Ishikawa (cell line): ENCODE results near the gene CDS1.

Source experiments
- CEBPB ChIP-seq: IDR thresholded peaks from 2 replicates; pipeline ENCODE4 v1.6.1; 2012
- CREB1 ChIP-seq: IDR thresholded peaks from 2 replicates; pipeline ENCODE4 v1.6.1; 2012; ENCODE audit warnings: low read depth
- EGR1 ChIP-seq: IDR thresholded peaks from 2 replicates; pipeline ENCODE4 v1.6.1; 2012
- EP300 ChIP-seq: IDR thresholded peaks from 2 replicates; pipeline ENCODE4 v1.6.1; 2012; ENCODE audit warnings: borderline replicate concordance
- FOXM1 ChIP-seq: IDR thresholded peaks from 2 replicates; pipeline ENCODE4 v1.6.1; 2012; ENCODE audit warnings: low read depth, borderline replicate concordance
- MAX ChIP-seq: IDR thresholded peaks from 2 replicates; pipeline ENCODE4 v1.6.1; 2012
- NFIC ChIP-seq: IDR thresholded peaks from 2 replicates; pipeline ENCODE4 v1.6.1; 2012
- RAD21 ChIP-seq: IDR thresholded peaks from 2 replicates; pipeline ENCODE4 v1.6.1; 2012; ENCODE audit warnings: low read depth
- TAF1 ChIP-seq: IDR thresholded peaks from 2 replicates; pipeline ENCODE4 v1.6.1; 2012; ENCODE audit warnings: low read depth, mild to moderate bottlenecking
- TCF12 ChIP-seq: IDR thresholded peaks from 2 replicates; pipeline ENCODE4 v1.6.1; 2012; ENCODE audit warnings: low read depth
- TEAD4 ChIP-seq: IDR thresholded peaks from 2 replicates; pipeline ENCODE4 v1.6.1; 2012
- USF1 ChIP-seq: IDR thresholded peaks from 2 replicates; pipeline ENCODE4 v1.6.1; 2012
- YY1 ChIP-seq: IDR thresholded peaks from 2 replicates; pipeline ENCODE4 v1.6.1; 2012; ENCODE audit warnings: low read depth
- ZBTB7A ChIP-seq: IDR thresholded peaks from 2 replicates; pipeline ENCODE4 v1.6.1; 2012; ENCODE audit warnings: low read depth
- TF ChIP-seq, protein P1 (sequence below): IDR thresholded peaks from 2 replicates; pipeline ENCODE4 v1.6.1; 2012; ENCODE audit warnings: low read depth, mild to moderate bottlenecking

The CDS1 gene

GRCh38 chr4:84651499-84651898, 68.6 kb downstream of the CDS1 start:
- TF ChIP-seq CREB1 (no peak), TEAD4 (no peak), TCF12 (no peak), ZBTB7A (no peak), RAD21 (no peak), TAF1 (no peak), FOXM1 (no peak), EGR1 (no peak), USF1 (no peak), YY1 (no peak), NFIC (no peak), CEBPB (no peak), MAX (no peak), EP300 (no peak)
- TF ChIP-seq, protein P1, sequence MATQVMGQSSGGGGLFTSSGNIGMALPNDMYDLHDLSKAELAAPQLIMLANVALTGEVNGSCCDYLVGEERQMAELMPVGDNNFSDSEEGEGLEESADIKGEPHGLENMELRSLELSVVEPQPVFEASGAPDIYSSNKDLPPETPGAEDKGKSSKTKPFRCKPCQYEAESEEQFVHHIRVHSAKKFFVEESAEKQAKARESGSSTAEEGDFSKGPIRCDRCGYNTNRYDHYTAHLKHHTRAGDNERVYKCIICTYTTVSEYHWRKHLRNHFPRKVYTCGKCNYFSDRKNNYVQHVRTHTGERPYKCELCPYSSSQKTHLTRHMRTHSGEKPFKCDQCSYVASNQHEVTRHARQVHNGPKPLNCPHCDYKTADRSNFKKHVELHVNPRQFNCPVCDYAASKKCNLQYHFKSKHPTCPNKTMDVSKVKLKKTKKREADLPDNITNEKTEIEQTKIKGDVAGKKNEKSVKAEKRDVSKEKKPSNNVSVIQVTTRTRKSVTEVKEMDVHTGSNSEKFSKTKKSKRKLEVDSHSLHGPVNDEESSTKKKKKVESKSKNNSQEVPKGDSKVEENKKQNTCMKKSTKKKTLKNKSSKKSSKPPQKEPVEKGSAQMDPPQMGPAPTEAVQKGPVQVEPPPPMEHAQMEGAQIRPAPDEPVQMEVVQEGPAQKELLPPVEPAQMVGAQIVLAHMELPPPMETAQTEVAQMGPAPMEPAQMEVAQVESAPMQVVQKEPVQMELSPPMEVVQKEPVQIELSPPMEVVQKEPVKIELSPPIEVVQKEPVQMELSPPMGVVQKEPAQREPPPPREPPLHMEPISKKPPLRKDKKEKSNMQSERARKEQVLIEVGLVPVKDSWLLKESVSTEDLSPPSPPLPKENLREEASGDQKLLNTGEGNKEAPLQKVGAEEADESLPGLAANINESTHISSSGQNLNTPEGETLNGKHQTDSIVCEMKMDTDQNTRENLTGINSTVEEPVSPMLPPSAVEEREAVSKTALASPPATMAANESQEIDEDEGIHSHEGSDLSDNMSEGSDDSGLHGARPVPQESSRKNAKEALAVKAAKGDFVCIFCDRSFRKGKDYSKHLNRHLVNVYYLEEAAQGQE = no peak

DNA sequence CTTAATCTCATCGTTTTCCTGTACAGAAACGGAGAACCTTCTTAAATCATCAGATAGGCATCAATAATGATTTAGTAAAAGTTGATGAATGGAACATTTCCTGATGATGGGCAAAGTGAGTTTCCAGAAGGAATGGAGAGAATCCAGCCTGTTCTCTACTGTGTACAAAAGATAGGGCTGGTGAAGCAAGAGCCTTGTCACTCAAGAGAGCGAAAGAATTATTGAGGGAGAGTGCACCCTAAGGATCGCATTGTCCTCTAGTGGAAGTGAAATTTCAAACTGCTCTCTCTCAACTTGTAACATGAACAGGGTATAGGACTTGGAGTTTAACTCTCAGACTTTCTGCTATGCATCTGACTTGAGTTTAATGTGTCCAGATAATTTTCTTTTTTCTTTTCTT, 69.6 kb downstream of the CDS1 start:
- TF ChIP-seq TEAD4 (no peak), RAD21 (no peak), FOXM1 (no peak), CEBPB (no peak), ZBTB7A (no peak), EP300 (no peak), TAF1 (no peak), EGR1 (no peak), YY1 (no peak), TCF12 (no peak), CREB1 (no peak), MAX (no peak), NFIC (no peak)
- TF ChIP-seq, protein P1 = no peak

DNA sequence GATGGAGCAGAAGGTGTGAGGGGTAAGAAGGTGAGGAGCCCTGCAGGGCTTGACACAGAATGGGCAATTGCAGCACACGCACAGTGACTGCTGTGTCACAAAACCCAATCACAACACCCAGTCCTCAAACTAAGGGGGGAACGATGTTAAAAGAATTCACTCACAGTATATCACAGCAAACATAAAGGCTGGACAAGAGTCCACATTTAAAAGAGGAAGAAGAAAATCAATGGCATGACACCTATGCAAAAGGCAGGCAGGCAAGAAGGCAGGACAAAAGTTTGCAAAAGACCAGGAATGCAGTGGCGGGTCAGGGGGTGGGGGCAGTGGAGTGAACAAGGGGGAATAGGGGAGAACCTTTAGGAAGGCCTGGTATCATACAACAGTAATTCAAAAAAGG, 77.7 kb downstream of the CDS1 start:
- TF ChIP-seq EGR1 = no peak
- no peak for TF ChIP-seq ZBTB7A
- TF ChIP-seq, protein P1 = no peak
- no peak for TF ChIP-seq CEBPB
- no peak for TF ChIP-seq EP300
- TF ChIP-seq USF1 = no peak
- TF ChIP-seq CREB1 = no peak
- TF ChIP-seq TCF12 = no peak
- no peak for TF ChIP-seq FOXM1
- TF ChIP-seq YY1 = no peak
- no peak for TF ChIP-seq TEAD4
- no peak for TF ChIP-seq NFIC
- TF ChIP-seq TAF1 = no peak
- no peak for TF ChIP-seq RAD21
- TF ChIP-seq MAX = no peak

- TF ChIP-seq RAD21 = no peak
- no peak for TF ChIP-seq TAF1
- TF ChIP-seq, protein P1 = no peak
- TF ChIP-seq CEBPB = no peak
- TF ChIP-seq USF1 = no peak
- TF ChIP-seq ZBTB7A = no peak
- no peak for TF ChIP-seq FOXM1
- TF ChIP-seq TEAD4 = no peak
- no peak for TF ChIP-seq CREB1
- no peak for TF ChIP-seq EGR1
- TF ChIP-seq YY1 = no peak
Observed at GRCh38 chr4:84661191-84661939, 78.4 kb downstream of the CDS1 start.
